Neural crest cell (in vitro differentiated cells): ENCODE results near the gene TERB1. TPM values are rescaled to one million over a fixed set of nuclear protein-coding genes. Genes with fewer than 3 reads are reported as not detected.

Source experiments
- DNase-seq: peaks from one replicate; pipeline ENCODE4 v3.0.0; 2021; ENCODE audit warnings: low read depth, mixed read lengths, low spot score
- H3K27ac Mint-ChIP-seq: one replicate; pipeline ENCODE4 v1.8.0; 2021; ENCODE audit warnings: mild to moderate bottlenecking, mixed read lengths; ENCODE audit not compliant: unreplicated experiment
- H3K27me3 Mint-ChIP-seq: 2 replicates; pipeline ENCODE4 v1.8.0; 2021; ENCODE audit warnings: low read depth, mild to moderate bottlenecking, mixed read lengths
- H3K36me3 Mint-ChIP-seq: 2 replicates; pipeline ENCODE4 v1.8.0; 2021; ENCODE audit warnings: low read depth, mild to moderate bottlenecking, mixed read lengths
- H3K4me1 Mint-ChIP-seq: 2 replicates; pipeline ENCODE4 v1.8.0; 2021; ENCODE audit warnings: mixed read lengths
- H3K4me3 Mint-ChIP-seq: one replicate; pipeline ENCODE4 v1.8.0; 2021; ENCODE audit warnings: mild to moderate bottlenecking, mixed read lengths
- H3K9me3 Mint-ChIP-seq: 2 replicates; pipeline ENCODE4 v1.8.0; 2021; ENCODE audit warnings: mixed read lengths
- CTCF ChIP-seq: fragments of 200-600 bp; sonication (generic); conservative IDR thresholded peaks from 2 replicates; pipeline ENCODE4 v1.5.0; 2021; ENCODE audit warnings: antibody characterized with exemption, mild to moderate bottlenecking
- total RNA-seq: library from RNA; stranded (reverse); gene quantifications from 2 replicates; pipeline ENCODE4 v1.2.1, GENCODE V29; 2021

TERB1 gene
- total RNA-seq, 1 donor from 2014 or later = 0.26 TPM

GRCh38 chr16:66705790-66706505 lies 95.4 kb downstream of the TERB1 start:
- Mint-ChIP-seq H3K27me3 (peaks cover 3% of the 10 kb centered on the region), H3K4me3 (no peak overlapping the region), H3K36me3 (no peaks in the 10 kb centered on the region), H3K9me3 (no peaks in the 10 kb centered on the region), H3K4me1 (peaks cover 6% of the 10 kb centered on the region), H3K27ac (no peak overlapping the region)
- TF ChIP-seq CTCF = no peak
- no peak for DNase-seq

Other genes with a start within 250 kb of the TERB1 start
- 48.8 and 51.2 TPM in 2 replicates for gene CKLF, start 249.0 kb downstream of the TERB1 start, total RNA-seq
- gene CMTM1, start 235.1 kb downstream of the TERB1 start, total RNA-seq = 17.1 and 18.4 TPM in 2 replicates
- 0.54 and 0.75 TPM in 2 replicates for gene CMTM2, start 222.1 kb downstream of the TERB1 start, total RNA-seq
- 89.2 and 91.6 TPM in 2 replicates for gene CMTM3, start 196.9 kb downstream of the TERB1 start, total RNA-seq
- gene CMTM4, start 104.8 kb downstream of the TERB1 start, total RNA-seq = 31.7 and 32.5 TPM in 2 replicates
- 125 and 127 TPM in 2 replicates for gene DYNC1LI2, start 50.0 kb downstream of the TERB1 start, total RNA-seq
- gene NAE1, start 29.4 kb upstream of the TERB1 start, total RNA-seq = 156 TPM in 2 replicates
- not detected in 2 replicates for gene CA7, start 42.8 kb upstream of the TERB1 start, total RNA-seq
- gene PDP2, start 78.9 kb upstream of the TERB1 start, total RNA-seq = 18.0 and 22.7 TPM in 2 replicates
- not detected in 2 replicates for gene CDH16, start 117.3 kb upstream of the TERB1 start, total RNA-seq
- 0.20 and 0.54 TPM in 2 replicates for gene RRAD, start 124.0 kb upstream of the TERB1 start, total RNA-seq
- gene CIAO2B, start 132.8 kb upstream of the TERB1 start, total RNA-seq = 73.8 and 77.5 TPM in 2 replicates
- 50.1 and 52.5 TPM in 2 replicates for gene CES2, start 133.9 kb upstream of the TERB1 start, total RNA-seq
- gene CES3, start 159.7 kb upstream of the TERB1 start, total RNA-seq = 2.4 and 3.2 TPM in 2 replicates
- 1.8 TPM in 2 replicates for gene CES4A, start 187.0 kb upstream of the TERB1 start, total RNA-seq
- gene CBFB, start 227.6 kb upstream of the TERB1 start, total RNA-seq = 106 TPM in 2 replicates